Measurements from ENCODE around the gene TPCN2.

The TPCN2 gene

DNA sequence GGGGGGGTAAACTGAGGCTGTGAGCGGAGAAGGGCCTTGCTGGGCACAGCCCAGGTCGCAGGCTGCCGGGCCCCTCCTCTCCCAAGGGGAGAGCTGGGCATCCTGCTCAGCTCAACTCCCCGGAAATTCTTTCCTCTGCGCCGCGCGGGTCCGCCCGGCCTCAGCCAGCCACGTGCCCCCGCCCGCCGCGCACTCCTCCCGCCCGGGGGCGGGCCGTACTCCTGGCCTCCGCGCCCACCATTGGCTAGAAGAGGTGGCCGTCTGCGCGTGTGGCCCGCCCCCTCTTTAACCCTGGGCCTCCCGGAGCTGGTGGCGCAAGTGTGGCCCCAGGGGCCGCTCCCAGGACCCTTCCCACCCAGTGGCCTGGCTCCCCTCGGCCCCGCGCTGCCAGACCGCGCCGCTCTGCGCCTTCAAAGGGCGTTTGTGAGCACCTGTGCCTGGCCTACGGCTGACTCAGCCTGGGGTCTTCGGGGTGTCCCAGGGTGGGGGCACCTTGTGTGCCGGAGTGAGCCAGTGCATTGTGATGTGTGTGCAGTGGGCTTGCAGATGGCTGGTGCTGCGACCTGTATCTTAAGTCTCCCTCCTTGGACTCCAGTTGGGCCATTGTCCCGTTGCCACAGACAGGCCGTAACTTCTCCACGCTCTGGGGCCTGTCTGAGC is 37.6 kb upstream of the TPCN2 start:
- H3F3A ChIP-seq (ENCODE audit: insufficient read depth), result no peaks in the 10 kb centered on the region
- no peaks in the 10 kb centered on the region for H3K9me2 ChIP-seq (replicated peaks; ENCODE audit: insufficient read depth, low read length)
- no peaks in the 10 kb centered on the region for H3K36me3 ChIP-seq (ENCODE audit: low read length)
- no peak overlapping the region for H3K4me3 ChIP-seq (ENCODE audit: insufficient read depth, low read length, poor library complexity, severe bottlenecking)
- no peaks in the 10 kb centered on the region for H3K27me3 ChIP-seq (ENCODE audit: low read length)
- H3K9me3 ChIP-seq (ENCODE audit: insufficient read depth, low read length), result no peaks in the 10 kb centered on the region
- TF ChIP-seq EZH2phosphoT487 (conservative IDR thresholded peaks at IDR 0.05; ENCODE audit: low read length) (no peak), CTCF (IDR thresholded peaks at IDR 0.05; ENCODE audit: insufficient read depth, low read length, poor library complexity, severe bottlenecking) (no peak)
- no peak overlapping the region for H3K27ac ChIP-seq (ENCODE audit: low read depth, low read length)
- H3K79me2 ChIP-seq (ENCODE audit: insufficient read depth, low read length), result no peaks in the 10 kb centered on the region
- no peaks in the 10 kb centered on the region for H4K20me1 ChIP-seq (ENCODE audit: low read depth, low read length)
- no peak overlapping the region for H3K4me2 ChIP-seq (ENCODE audit: low read depth, low read length, poor library complexity, severe bottlenecking)
- no peak overlapping the region for H2AFZ ChIP-seq (ENCODE audit: low read depth, low read length, severe bottlenecking)
- no peak overlapping the region for H3K9ac ChIP-seq (ENCODE audit: low read length)

GRCh38 chr11:69011624-69012091 is 37.1 kb upstream of the TPCN2 start:
- H3K36me3 ChIP-seq (ENCODE audit: low read length), result no peaks in the 10 kb centered on the region
- H3K9me2 ChIP-seq (replicated peaks; ENCODE audit: insufficient read depth, low read length), result no peaks in the 10 kb centered on the region
- no peak overlapping the region for H3K9ac ChIP-seq (ENCODE audit: low read length)
- no peaks in the 10 kb centered on the region for H3K9me3 ChIP-seq (ENCODE audit: insufficient read depth, low read length)
- no peaks in the 10 kb centered on the region for H4K20me1 ChIP-seq (ENCODE audit: low read depth, low read length)
- no peak overlapping the region for H2AFZ ChIP-seq (ENCODE audit: low read depth, low read length, severe bottlenecking)
- no peaks in the 10 kb centered on the region for H3F3A ChIP-seq (ENCODE audit: insufficient read depth)
- no peak overlapping the region for H3K4me2 ChIP-seq (ENCODE audit: low read depth, low read length, poor library complexity, severe bottlenecking)
- no peak overlapping the region for H3K27ac ChIP-seq (ENCODE audit: low read depth, low read length)
- no peak for TF ChIP-seq CTCF (IDR thresholded peaks at IDR 0.05; ENCODE audit: insufficient read depth, low read length, poor library complexity, severe bottlenecking)
- no peak overlapping the region for H3K4me3 ChIP-seq (ENCODE audit: insufficient read depth, low read length, poor library complexity, severe bottlenecking)
- H3K79me2 ChIP-seq (ENCODE audit: insufficient read depth, low read length), result no peaks in the 10 kb centered on the region
- H3K27me3 ChIP-seq (ENCODE audit: low read length), result no peaks in the 10 kb centered on the region

DNA sequence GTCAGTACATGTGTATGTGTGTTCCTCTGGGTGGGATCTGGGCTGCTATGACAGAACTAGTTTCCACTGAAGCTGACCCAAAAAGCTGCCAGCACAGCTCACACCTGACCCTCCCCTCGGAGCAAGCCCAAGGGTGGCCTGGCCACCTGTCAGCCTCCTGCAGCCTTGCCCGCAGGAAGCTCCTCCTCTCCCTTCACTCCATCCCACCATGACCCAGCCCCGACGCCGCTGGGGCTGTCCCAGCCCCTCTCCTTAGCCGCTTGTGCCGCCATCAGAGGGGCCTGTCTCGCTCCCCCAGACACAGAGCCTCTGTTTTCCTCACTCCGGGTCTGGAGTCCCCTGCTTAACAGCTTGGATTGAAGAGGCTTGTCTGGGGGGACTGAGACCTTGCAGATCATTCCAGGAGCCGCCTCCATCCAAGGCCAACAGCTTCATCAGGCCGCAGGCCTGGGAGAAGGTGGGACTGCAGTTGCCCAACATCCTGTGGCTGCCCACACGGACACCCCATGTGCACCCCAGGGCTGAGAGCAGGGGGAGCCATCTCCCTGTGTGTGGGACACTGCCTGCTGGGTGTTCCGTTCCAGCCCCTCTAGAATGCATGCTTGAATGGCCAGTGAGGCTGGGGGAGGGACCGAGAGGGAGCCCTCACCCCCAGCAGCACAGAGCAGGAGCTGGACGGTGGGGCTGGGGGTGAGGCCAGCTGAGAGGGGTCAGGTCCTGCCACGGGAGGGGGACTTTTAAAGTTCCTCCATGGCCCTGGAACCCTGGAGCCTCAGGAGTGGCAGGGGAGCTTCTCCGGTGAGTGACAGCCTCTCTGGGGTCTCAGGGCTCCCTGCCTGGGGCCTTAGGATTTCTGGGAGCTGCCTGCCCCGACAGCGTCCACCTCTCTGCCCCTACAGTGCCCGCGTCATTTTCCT is 36.4 kb upstream of the TPCN2 start:
- Histone ChIP-seq H3K4me3 (ENCODE audit: insufficient read depth, low read length, poor library complexity, severe bottlenecking) (no peak overlapping the region), H3K27me3 (ENCODE audit: low read length) (no peaks in the 10 kb centered on the region)

More for the DNA sequence above, 36.4 kb upstream of the TPCN2 start:
- H3K79me2 ChIP-seq (ENCODE audit: insufficient read depth, low read length), result no peaks in the 10 kb centered on the region
- no peaks in the 10 kb centered on the region for H3K9me2 ChIP-seq (replicated peaks; ENCODE audit: insufficient read depth, low read length)
- H3K9me3 ChIP-seq (ENCODE audit: insufficient read depth, low read length), result no peaks in the 10 kb centered on the region
- H3K4me2 ChIP-seq (ENCODE audit: low read depth, low read length, poor library complexity, severe bottlenecking), result no peak overlapping the region
- H2AFZ ChIP-seq (ENCODE audit: low read depth, low read length, severe bottlenecking), result no peak overlapping the region
- no peak overlapping the region for H3K27ac ChIP-seq (ENCODE audit: low read depth, low read length)
- no peaks in the 10 kb centered on the region for H3F3A ChIP-seq (ENCODE audit: insufficient read depth)
- no peak overlapping the region for H3K9ac ChIP-seq (ENCODE audit: low read length)
- no peaks in the 10 kb centered on the region for H4K20me1 ChIP-seq (ENCODE audit: low read depth, low read length)
- TF ChIP-seq CTCF (IDR thresholded peaks at IDR 0.05; ENCODE audit: insufficient read depth, low read length, poor library complexity, severe bottlenecking) (no peak), EZH2phosphoT487 (conservative IDR thresholded peaks at IDR 0.05; ENCODE audit: low read length) (no peak)
- H3K36me3 ChIP-seq (ENCODE audit: low read length), result no peaks in the 10 kb centered on the region

All from SU-DHL-6 (cell line).